Measurements from ENCODE around the gene DCLRE1A.

DNA sequence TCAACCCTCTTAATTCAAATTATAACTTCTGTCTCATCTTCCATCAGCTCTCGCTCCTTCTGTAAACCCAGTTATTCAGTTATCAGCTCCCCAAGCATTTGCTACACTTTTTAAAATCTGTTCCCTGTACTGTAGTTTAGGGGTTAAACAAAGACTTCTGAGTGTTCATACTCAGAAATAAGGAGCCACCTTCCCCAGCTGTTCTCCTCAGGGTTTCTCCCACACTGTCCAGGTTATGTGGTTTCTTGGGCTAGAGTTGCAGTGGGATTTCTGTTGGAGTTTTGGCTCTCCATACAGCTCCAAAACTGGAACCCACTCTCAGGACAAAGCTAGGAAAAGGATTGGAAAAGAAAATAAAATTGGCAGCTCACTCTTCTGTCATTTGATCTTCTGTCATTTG, 21.3 kb upstream of the DCLRE1A start:
- no peak for TF ChIP-seq EZH2 (IDR thresholded peaks at IDR 0.05; ENCODE audit: low read depth)
- TF ChIP-seq, protein P1, sequence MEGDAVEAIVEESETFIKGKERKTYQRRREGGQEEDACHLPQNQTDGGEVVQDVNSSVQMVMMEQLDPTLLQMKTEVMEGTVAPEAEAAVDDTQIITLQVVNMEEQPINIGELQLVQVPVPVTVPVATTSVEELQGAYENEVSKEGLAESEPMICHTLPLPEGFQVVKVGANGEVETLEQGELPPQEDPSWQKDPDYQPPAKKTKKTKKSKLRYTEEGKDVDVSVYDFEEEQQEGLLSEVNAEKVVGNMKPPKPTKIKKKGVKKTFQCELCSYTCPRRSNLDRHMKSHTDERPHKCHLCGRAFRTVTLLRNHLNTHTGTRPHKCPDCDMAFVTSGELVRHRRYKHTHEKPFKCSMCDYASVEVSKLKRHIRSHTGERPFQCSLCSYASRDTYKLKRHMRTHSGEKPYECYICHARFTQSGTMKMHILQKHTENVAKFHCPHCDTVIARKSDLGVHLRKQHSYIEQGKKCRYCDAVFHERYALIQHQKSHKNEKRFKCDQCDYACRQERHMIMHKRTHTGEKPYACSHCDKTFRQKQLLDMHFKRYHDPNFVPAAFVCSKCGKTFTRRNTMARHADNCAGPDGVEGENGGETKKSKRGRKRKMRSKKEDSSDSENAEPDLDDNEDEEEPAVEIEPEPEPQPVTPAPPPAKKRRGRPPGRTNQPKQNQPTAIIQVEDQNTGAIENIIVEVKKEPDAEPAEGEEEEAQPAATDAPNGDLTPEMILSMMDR (conservative IDR thresholded peaks at IDR 0.05), result no peak

Measured in PC-9 (cell line).